Measurements from ENCODE around the gene HRH3.

- no peak for TF ChIP-seq CTCF (IDR thresholded peaks at IDR 0.05 in 4 of 5, conservative IDR thresholded peaks at IDR 0.05 in 1 of 5)
- no peak for TF ChIP-seq POLR2A (IDR thresholded peaks at IDR 0.05)
These were observed 28.1 kb downstream of the HRH3 start for GRCh38 chr20:62191781-62192559.

Data from gastrocnemius medialis (tissue), 4 donors.